ENCODE data around the gene ADAMTS8. TPM values are rescaled to one million over a fixed set of nuclear protein-coding genes. Genes with fewer than 3 reads are reported as not detected.

The ADAMTS8 gene
- polyA plus RNA-seq, 3 donors, result 2.3 to 3.9 (median 2.8) TPM

GRCh38 chr11:130464291-130464812 is 35.9 kb upstream of the ADAMTS8 start:
- DNase-seq (ENCODE audit: low read depth in 3 of 3, low spot score in 2 of 3), result no peak

GRCh38 chr11:130462931-130463330 is 34.5 kb upstream of the ADAMTS8 start:
- DNase-seq (ENCODE audit: low read depth in 3 of 3, low spot score in 2 of 3), result no peak

GRCh38 chr11:130462101-130462885 is 33.9 kb upstream of the ADAMTS8 start:
- DNase-seq (ENCODE audit: low read depth in 3 of 3, low spot score in 2 of 3), result no peak

DNA sequence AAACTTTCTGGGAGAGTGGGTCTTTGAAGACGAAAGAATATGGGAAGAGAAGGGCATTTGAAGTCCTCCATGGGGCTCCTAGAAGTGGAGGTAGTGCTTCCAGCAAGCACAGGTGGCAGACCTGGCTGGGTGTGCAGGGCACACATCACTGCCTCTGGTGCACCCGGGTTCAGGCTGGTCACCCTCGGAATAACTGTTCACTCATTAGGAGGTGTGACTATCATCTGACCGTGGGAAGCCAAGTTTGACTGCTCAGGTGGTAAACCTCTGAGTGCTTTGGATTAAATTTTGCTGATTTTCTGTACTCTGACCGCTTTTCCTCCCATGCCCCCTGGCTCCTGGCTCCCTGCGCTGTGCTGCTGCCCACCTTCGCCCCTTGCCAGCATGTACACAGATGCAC is 31.1 kb upstream of the ADAMTS8 start:
- DNase-seq (ENCODE audit: low read depth in 3 of 3, low spot score in 2 of 3), result no peak

- DNase-seq (ENCODE audit: low read depth in 3 of 3, low spot score in 2 of 3), result no peak
Measured at GRCh38 chr11:130458410-130458729, 30.0 kb upstream of the ADAMTS8 start.

GRCh38 chr11:130457623-130458409 is 29.4 kb upstream of the ADAMTS8 start:
- no peak for DNase-seq (ENCODE audit: low read depth in 3 of 3, low spot score in 2 of 3)

DNA sequence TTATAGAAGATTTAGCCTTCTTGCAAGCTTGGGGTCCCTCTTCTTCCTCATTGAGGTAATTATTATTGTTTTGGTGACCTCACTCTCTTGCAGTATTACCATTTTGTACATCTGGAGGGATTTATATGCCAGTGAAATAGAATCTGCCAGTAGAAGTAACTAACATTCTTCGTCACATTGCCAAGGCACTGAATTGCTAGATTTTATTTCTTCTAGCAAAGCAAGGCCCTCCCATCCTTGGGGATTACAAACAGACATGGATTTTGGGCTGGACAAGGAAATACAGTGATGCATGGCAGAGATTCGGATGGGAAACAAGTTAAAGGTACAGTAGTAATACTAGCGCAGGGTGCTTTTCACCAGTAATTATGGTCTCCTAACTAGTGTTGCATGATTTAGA is 27.9 kb upstream of the ADAMTS8 start:
- no peak for DNase-seq (ENCODE audit: low read depth in 3 of 3, low spot score in 2 of 3)

- DNase-seq (ENCODE audit: low read depth in 3 of 3, low spot score in 2 of 3), result no peak
Measured at GRCh38 chr11:130455483-130456127, 27.2 kb upstream of the ADAMTS8 start.

DNA sequence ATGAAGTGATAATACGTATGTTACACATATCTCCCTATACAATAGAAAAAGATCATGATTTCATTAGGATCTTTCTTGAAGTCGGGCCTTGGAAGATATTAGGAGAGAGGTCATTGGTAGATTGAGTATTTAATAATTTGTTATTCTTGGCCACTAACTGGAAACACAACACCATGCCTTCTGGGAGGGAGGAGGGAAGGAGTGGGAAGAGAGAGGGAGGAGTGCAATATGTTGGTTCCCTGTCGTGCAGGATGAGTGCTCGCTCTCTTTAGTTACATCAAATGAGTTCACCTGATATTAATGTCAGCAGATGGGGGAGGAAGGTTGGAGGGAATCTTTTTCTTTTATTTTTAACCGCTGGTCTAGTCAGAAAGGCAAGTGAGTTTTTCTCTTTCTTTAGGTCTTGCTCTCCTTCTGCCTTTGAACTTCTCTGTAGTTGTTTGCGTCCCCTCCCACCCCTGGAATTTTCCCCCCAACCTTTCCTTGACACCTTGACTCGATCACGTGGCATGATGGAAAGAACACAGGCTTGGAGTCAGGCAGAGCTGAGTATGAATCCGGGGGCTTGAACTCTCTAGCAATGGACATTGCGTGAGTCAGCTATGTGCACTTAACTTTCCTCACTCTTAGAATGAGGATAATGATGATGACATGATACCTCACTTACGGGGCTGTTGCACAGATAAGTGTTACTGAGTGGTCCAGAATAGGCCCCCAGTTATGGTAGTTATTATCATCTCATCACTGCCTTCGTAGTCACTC is 26.3 kb upstream of the ADAMTS8 start:
- no peak for DNase-seq (ENCODE audit: low read depth in 3 of 3, low spot score in 2 of 3)

DNA sequence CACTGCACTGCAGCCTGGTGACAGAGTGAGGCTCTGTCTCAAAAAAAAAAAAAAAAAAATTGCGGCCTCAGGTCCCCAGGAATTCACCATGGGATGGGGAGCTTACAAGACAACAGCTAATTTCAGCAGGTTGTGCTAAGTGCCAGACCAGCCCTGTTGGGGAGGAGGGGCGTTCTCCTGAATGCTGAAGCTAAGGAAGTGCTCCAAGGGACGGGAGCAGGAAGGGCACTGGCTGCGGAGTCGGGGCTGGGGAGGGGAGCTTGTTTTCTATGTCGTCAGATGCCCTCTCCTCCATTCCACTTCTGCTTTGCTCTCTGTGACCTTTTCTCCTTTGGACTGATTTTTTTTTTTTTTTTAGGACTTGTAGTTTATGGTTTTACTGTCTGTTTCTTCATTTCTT is 24.5 kb upstream of the ADAMTS8 start:
- DNase-seq (ENCODE audit: low read depth in 3 of 3, low spot score in 2 of 3), result no peak

GRCh38 chr11:130452176-130452575 is 23.8 kb upstream of the ADAMTS8 start:
- DNase-seq (ENCODE audit: low read depth in 3 of 3, low spot score in 2 of 3), result no peak

DNA sequence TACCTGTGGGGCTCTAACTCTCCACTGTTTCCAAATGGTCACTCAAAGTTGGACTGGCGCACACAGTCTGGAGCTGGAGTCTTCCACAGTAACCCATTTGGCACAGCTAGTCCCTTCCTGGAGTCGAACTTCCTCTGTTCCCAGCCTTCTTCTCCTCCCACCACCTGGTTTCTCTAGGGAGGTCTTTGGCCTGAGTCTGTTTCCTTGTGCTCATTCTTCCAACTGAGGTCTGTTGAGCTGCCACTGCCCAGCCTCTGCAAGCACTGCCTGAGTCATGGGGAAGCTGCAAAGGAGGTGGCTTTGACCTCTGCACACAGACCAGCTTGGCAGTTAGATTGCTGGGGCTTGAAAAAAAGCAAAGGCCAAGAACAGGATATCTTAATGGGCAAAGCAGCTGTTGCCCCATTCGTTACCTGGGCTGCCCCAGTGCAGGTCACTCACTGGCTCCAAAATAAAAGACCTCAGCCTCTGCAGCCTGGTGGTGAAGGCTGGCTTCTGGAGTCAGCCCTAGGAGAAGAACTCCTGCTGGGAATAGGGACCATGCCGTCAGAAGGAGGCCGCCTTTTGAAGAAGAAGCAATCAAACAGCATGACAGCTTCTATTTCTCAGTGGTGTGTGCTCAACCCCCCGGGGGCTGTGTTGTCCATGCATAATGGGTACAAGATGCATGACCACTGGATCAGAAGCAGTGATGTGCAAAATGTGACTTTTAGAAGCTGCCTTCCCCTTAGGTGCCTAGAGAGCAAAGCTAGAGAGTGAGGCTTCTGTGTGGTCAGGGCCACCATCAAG is 23.0 kb upstream of the ADAMTS8 start:
- no peak for DNase-seq (ENCODE audit: low read depth in 3 of 3, low spot score in 2 of 3)

- peak in 2 of 3 donors; percentile 74 to 83 for DNase-seq (ENCODE audit: low read depth in 3 of 3, low spot score in 2 of 3)
Measured at GRCh38 chr11:130449996-130450769, 21.8 kb upstream of the ADAMTS8 start.

- DNase-seq (ENCODE audit: low read depth in 3 of 3, low spot score in 2 of 3), result no peak
Measured at GRCh38 chr11:130449310-130449990, 21.0 kb upstream of the ADAMTS8 start.

- DNase-seq (ENCODE audit: low read depth in 3 of 3, low spot score in 2 of 3), result peak in 2 of 3 donors; percentile 85 to 88
Measured at GRCh38 chr11:130448416-130449309, 20.3 kb upstream of the ADAMTS8 start, which contains the start of gene ADAMTS15. Gene ADAMTS15, plus strand, starts transcription at chr11:130448645. Its CDS starts 329 bp downstream, at chr11:130448974.

- no peak for DNase-seq (ENCODE audit: low read depth in 3 of 3, low spot score in 2 of 3)
Measured at GRCh38 chr11:130448039-130448415, 19.6 kb upstream of the ADAMTS8 start.

- DNase-seq (ENCODE audit: low read depth in 3 of 3, low spot score in 2 of 3), result no peak
Measured at GRCh38 chr11:130445788-130446187, 17.4 kb upstream of the ADAMTS8 start.
